ENCODE data around the gene IL17RC. TPM values are rescaled to one million over a fixed set of nuclear protein-coding genes. Genes with fewer than 3 reads are reported as not detected.

IL17RC gene

Small RNAs within 50 kb of the gene (small RNA-seq; reads per million reads assigned to genes)
- gene RNU6-882P (ENCODE audit: insufficient read depth): not detected
